Astrocyte (in vitro differentiated cells and primary cell): Measurements from ENCODE around the gene RUFY3.

Source experiments
- CTCF ChIP-seq: IDR thresholded peaks from 2 replicates; pipeline ENCODE4 v1.5.1; 2011; ENCODE audit warnings: low read depth, mild to moderate bottlenecking, inconsistent platforms, low read length, moderate library complexity; ENCODE audit not compliant: insufficient read depth
- EZH2 ChIP-seq: IDR thresholded peaks from 2 replicates; pipeline ENCODE4 v1.6.1; 2012; ENCODE audit warnings: mild to moderate bottlenecking, low read length, inconsistent platforms; ENCODE audit not compliant: insufficient read depth

DNA sequence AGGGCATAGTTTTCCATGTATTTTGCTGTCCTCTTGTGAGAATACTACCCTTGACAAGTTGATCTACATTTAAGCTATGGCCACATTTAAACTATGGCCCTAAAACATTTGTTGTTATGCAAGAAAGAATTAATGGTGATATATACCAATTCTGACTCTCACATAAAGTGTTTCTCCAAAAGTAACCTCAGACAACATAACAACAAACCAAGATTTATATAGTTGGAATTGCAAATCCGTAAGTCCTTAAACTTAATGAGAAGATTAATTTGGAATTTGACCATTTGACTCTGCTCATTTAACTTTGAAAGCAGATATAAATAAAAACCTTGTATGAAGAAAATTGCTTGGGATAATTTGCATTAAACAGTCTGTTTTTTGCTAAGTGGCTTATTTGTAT is 38.9 kb downstream of the RUFY3 start:
- TF ChIP-seq CTCF (no peak), EZH2 (no peak)
